ENCODE results near the gene PLEKHM1. TPM values are rescaled to one million over a fixed set of nuclear protein-coding genes. Genes with fewer than 3 reads are reported as not detected.
"Not testable (repeated sequence)": the region's sequence is repeated elsewhere in the genome, so short reads cannot be mapped to it uniquely, and the experiment has no call there.

Gene PLEKHM1
- total RNA-seq, 1 donor from 2014 or later, result 69.6 TPM

DNA sequence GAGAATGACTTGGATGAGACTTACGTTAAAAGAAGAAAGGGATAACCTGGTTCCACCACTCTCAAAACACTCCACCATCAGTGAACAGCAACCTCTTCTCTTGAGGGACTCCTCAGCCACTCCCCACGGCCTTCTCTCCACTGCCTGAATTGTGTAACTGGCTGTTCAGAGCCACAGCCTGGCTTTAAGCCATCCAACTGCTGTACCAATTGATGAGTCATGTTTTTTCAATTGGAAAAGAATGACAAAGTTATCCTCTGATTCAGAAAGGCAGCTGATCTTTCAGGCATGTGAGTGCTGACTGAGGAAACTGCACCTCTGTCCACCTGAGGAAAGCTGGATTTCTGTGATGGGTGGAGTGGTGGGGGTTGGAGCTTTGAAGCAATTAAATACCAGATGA, 2.8 kb downstream of the PLEKHM1 start:
- Histone ChIP-seq H3K27ac (peak overlapping the region; percentile 36), H3K4me1 (peaks cover 29% of the 10 kb centered on the region)
- H3K4me3 ChIP-seq; H3K36me3 ChIP-seq; H3K27me3 ChIP-seq (ENCODE audit: low read depth); intact Hi-C loops (cut with DNase I); H3K9me3 ChIP-seq: not testable (repeated sequence)
- DNase-seq (peak; percentile 77), ATAC-seq (peak; percentile 52 to 72)

DNA sequence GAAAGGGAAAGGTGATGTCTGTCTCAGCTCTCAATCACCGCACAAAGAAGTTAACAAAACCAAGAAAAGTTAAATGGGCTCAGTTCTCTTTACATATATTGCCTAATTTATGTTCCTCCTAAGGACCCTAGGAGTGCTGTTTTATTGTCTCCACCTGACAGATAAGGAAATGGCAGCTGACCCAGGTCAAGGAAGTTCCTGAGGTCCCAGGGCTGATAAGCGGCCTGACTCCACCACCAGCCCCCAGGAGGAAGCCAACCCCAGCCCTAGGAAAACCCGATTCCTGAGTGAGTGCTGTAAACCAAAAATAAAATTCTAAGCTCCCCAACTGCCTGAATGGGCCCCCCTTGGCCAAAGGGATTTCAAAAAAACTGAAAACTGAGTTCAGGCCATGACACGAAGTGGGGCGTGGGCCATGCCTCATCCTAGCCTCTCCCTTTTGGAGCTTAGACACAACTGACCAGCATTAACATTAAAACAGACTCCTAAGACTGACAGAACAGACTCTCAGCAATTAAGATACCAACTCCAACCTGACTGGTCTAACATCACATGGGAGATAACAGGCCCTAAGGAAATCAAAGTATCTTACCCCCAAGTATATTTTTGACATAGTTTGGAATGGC, 6.8 kb downstream of the PLEKHM1 start:
- H3K36me3 ChIP-seq; H3K4me3 ChIP-seq; H3K27ac ChIP-seq; H3K9me3 ChIP-seq; H3K27me3 ChIP-seq (ENCODE audit: low read depth); ATAC-seq; DNase-seq; intact Hi-C loops (cut with DNase I): not testable (repeated sequence)
- H3K4me1 ChIP-seq, result peaks cover 20% of the 10 kb centered on the region

DNA sequence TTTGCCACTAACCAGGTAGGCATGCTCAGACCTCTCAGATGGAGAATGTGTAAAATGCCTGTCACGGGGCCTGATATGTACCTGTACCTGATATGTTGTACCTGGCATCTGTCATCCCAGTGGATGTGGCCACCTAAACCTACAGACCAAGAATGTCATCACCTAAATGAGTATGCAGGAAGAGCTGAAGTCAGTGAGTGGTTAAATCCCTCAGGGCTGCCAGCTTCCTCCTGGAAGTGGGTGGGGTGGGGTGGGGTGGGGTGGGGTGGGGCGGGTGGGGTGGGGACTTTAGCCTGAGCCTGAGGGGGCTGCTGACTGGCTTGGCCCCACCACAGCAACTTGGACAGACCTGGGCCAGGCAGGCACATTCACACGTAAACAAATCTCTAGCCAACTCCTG, 7.3 kb downstream of the PLEKHM1 start:
- H3K27ac ChIP-seq; intact Hi-C loops (cut with DNase I); ATAC-seq: not testable (repeated sequence)

DNA sequence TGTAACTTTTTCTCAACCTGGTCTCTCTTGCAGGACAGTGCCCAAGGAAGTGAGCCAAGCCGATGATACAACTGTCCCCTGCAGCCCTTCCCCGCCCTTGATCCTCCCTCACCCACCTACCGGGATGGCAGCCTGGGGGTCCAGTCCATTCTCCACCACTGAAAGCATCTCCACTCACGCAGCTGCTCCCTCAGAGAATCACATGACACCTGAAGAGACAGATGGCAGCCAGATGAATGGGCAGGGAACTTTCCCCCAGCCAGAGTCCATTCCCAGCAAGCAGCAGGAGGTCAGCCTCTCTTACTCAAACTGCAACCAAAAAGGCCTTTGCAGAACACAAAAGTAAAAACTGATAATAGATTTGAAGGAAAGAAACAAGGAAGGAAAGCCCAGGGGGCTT, 8.2 kb downstream of the PLEKHM1 start:
- H3K9me3 ChIP-seq; H3K4me1 ChIP-seq; DNase-seq; ATAC-seq; H3K27me3 ChIP-seq (ENCODE audit: low read depth); intact Hi-C loops (cut with DNase I); H3K4me3 ChIP-seq; H3K27ac ChIP-seq: not testable (repeated sequence)
- peaks cover 13% of the 10 kb centered on the region for H3K36me3 ChIP-seq

More for the DNA sequence above, 7.3 kb downstream of the PLEKHM1 start:
- peaks cover 17% of the 10 kb centered on the region for H3K4me1 ChIP-seq
- H3K36me3 ChIP-seq; H3K4me3 ChIP-seq; H3K9me3 ChIP-seq; H3K27me3 ChIP-seq (ENCODE audit: low read depth); DNase-seq: not testable (repeated sequence)

GRCh38 chr17:45475436-45475835, 15.1 kb downstream of the PLEKHM1 start:
- H3K4me3 ChIP-seq; intact Hi-C loops (cut with DNase I); DNase-seq; H3K9me3 ChIP-seq; ATAC-seq; H3K4me1 ChIP-seq; H3K27me3 ChIP-seq (ENCODE audit: low read depth); H3K27ac ChIP-seq: not testable (repeated sequence)
- H3K36me3 ChIP-seq, result peaks cover 56% of the 10 kb centered on the region

DNA sequence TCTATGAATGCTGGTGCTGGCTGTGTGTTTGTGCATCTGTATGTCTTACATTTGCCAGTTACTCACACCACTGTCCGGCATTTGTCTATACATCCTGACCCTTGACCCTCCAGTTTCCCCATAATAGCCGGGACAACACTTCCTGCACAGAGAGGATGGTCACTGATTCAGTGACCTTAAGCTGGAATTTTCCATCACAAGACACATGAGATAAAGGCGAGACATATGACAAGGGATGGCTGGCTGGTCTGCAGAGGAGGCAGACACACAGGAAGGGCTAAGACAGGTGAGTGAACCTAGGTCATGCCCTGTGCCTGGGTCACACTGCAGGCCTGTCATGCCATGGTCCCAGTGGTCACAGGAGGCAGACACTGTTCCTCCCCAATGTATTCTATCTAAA, 18.3 kb downstream of the PLEKHM1 start:
- peaks cover 69% of the 10 kb centered on the region for H3K36me3 ChIP-seq
- H3K9me3 ChIP-seq; DNase-seq; H3K27ac ChIP-seq; intact Hi-C loops (cut with DNase I); H3K4me1 ChIP-seq; ATAC-seq; H3K27me3 ChIP-seq (ENCODE audit: low read depth); H3K4me3 ChIP-seq: not testable (repeated sequence)

- peak; percentile 19 to 31 for ATAC-seq
- H3K4me1 ChIP-seq; DNase-seq; intact Hi-C loops (cut with DNase I); H3K4me3 ChIP-seq; H3K27me3 ChIP-seq (ENCODE audit: low read depth); H3K9me3 ChIP-seq; H3K27ac ChIP-seq: not testable (repeated sequence)
- H3K36me3 ChIP-seq, result peaks cover 54% of the 10 kb centered on the region
Measured at GRCh38 chr17:45469204-45469563, 21.3 kb downstream of the PLEKHM1 start.

DNA sequence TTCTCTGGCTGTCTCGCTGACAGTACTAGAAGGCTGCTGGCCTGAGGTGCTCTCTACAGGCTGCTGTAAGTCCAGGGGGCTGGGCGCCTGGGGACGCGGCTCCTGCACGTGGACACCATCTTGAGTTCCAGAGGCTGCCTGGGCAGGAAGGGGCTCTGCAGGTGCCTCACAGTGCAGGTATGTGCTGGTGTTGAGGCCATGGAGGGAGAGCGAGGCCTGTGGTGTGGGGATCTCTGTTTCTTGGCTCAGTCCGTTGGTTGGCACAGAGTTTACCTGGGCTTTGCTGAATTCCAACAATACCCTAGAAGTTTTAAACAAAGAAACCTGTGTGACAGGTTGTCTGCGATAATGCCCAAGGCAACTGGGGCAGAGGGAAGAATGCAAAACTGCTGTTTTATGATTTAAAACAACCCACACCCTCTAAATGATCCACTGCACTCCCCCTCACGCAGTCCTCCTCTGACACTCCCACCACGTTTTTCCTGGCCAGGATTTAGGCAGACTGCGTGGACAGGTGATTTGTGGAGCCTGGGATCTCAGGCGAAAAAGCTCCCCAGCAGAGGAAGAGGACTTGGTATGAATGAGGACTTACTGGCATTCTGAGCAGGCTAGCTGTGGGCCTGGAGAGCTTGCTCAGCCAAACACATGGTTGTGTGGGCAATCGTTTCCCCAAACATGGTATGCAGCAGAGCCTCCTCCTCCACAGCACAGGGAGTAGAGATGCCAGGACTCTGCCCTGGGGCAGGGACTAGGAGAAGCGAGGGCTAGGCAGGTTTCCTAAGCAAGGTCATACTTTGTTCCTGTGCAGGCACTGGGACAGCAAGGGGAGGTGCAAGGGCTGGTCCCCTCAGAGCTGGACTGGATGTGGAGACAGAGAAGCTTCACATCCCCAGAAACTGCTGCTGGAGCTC, 22.0 kb downstream of the PLEKHM1 start:
- H3K27me3 ChIP-seq (ENCODE audit: low read depth); intact Hi-C loops (cut with DNase I): not testable (repeated sequence)
- peak; percentile 40 to 43 for ATAC-seq

DNA sequence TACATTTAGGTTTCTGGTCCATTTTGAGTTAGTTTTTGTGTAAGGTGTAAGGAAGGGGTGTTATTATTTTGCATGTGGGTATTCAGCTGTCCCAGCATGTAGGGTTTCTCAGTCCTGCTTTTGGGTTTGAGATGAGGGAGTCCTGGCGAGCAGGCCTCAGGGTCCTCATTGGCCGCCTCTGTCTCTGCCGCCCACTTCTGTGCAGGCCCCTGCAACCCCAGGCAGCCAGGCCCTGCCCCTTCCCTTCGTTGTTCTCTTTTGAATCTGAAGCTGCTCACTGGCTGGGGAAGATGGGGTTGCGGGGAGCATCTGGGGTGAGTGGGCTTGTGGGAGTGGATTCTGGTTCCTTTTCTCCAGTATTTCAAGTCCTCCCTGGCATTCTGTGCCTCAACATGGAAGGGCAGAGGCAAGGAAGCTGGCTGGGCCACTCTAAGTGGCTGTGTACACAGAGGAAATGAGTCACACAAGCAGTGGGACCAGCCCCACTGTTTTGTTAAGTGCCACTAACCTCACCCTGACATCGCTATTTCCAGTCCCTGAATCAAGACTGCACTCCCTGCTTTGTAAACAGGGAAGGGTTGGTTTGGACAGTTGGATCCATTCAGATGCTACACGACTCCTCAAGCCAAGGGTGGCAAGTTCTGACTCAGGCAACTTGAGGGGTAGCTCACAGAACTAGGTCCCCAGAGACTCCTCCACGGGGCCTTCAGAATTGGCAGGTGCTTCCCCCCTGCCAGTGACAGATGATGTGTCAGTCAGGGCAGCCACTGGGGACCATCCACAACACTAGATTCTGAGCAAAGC, 28.8 kb downstream of the PLEKHM1 start:
- H3K9me3 ChIP-seq; intact Hi-C loops (cut with DNase I); H3K27me3 ChIP-seq (ENCODE audit: low read depth); H3K4me3 ChIP-seq: not testable (repeated sequence)
- peak; percentile 77 for DNase-seq
- ATAC-seq, result peak; percentile 97 to 99
- H3K36me3 ChIP-seq, result peaks cover 14% of the 10 kb centered on the region
- H3K27ac ChIP-seq, result peak overlapping the region; percentile 46
- H3K4me1 ChIP-seq, result peaks cover 17% of the 10 kb centered on the region

More for the DNA sequence above, 22.0 kb downstream of the PLEKHM1 start:
- H3K27ac ChIP-seq, H3K4me3 ChIP-seq, H3K9me3 ChIP-seq, H3K4me1 ChIP-seq, DNase-seq: not testable (repeated sequence)
- peaks cover 49% of the 10 kb centered on the region for H3K36me3 ChIP-seq

GRCh38 chr17:45460422-45460821, 30.1 kb downstream of the PLEKHM1 start:
- H3K9me3 ChIP-seq; ATAC-seq; intact Hi-C loops (cut with DNase I); H3K4me3 ChIP-seq; H3K27ac ChIP-seq; DNase-seq; H3K27me3 ChIP-seq (ENCODE audit: low read depth): not testable (repeated sequence)
- Histone ChIP-seq H3K4me1 (peaks cover 17% of the 10 kb centered on the region), H3K36me3 (peaks cover 23% of the 10 kb centered on the region)

DNA sequence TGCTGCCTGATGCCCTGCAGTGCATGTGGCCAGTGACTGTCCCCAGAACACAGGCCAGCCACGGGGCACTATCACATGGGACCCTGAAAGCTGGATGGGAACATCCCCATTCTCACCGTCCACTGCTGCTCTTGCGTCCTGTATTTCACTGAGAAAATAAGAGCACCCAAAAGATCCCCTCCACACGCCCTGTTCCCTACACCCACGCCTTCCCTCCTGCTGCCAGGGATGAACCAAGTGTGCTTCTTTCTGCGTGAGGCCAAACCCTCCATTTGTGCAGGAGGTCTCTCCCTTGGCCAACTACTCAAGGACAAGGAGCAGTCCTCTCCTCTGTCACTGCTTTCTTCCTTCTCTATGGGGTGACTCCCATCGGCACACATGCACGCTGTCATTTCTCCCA, 36.2 kb downstream of the PLEKHM1 start:
- intact Hi-C loops (cut with DNase I); H3K4me3 ChIP-seq; H3K9me3 ChIP-seq; H3K27me3 ChIP-seq (ENCODE audit: low read depth); ATAC-seq; H3K27ac ChIP-seq; H3K4me1 ChIP-seq; DNase-seq: not testable (repeated sequence)
- H3K36me3 ChIP-seq, result peaks cover 43% of the 10 kb centered on the region

- DNase-seq; H3K9me3 ChIP-seq; intact Hi-C loops (cut with DNase I); H3K27ac ChIP-seq; H3K27me3 ChIP-seq (ENCODE audit: low read depth); H3K4me3 ChIP-seq; H3K4me1 ChIP-seq: not testable (repeated sequence)
- H3K36me3 ChIP-seq, result peaks cover 43% of the 10 kb centered on the region
- ATAC-seq, result peak in 1 of 2 donors; percentile 8
Measured at GRCh38 chr17:45453731-45454130, 36.8 kb downstream of the PLEKHM1 start.

DNA sequence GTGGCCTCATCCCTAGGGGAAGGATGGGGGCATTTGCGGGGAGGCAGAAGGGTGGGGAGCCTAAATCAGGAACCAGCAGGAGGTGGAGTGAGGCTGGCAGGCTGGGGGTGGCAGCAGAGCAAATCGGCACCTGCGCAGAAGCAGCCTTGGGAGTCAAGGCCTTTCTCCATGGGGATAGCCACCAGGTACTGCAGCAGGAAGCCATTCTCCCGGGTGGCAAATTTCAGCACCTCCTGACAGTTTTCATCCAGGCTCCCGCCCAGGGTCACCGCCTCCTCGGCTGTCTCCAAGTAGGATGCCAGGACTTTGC, 37.3 kb downstream of the PLEKHM1 start:
- intact Hi-C loops (cut with DNase I); H3K27me3 ChIP-seq (ENCODE audit: low read depth); H3K4me3 ChIP-seq; H3K4me1 ChIP-seq; DNase-seq; H3K9me3 ChIP-seq; H3K27ac ChIP-seq; ATAC-seq: not testable (repeated sequence)
- H3K36me3 ChIP-seq, result peaks cover 45% of the 10 kb centered on the region

Measured in lower lobe of right lung (tissue), 2 donors.